ENCODE data around the gene SLC2A11. TPM values are rescaled to one million over a fixed set of nuclear protein-coding genes. Genes with fewer than 3 reads are reported as not detected.

SLC2A11 gene
- total RNA-seq, 2 experiments from 2014 or later: 9.9 to 11.5 TPM

DNA sequence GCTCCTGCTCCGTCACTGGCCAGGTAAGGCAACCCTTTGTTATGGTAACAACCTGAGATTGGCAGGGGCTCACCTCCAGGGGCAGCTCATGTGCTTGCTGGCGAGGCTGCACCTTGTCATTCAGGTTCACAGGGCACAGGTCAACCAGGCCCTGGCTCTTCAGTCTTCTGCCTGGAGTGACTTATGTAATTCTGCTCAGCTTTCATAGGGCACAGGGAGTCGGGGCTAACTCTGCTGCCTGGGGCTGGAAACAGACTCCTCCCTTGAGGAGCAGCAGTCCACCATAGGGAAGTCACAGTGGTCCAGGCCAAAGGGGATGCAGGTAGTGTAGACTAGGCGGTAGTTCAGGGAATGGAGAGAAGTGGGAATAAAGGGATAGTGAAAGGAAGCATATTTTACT lies 35.0 kb downstream of the SLC2A11 start:
- no peak overlapping the region for H3K27ac ChIP-seq (ENCODE audit: low read depth in 1 of 2, low read length in 2 of 2)
- peaks cover 29% of the 10 kb centered on the region for H3K4me1 Mint-ChIP-seq (ENCODE audit: low read depth)
- ChIA-PET CTCF (no interaction called here), POLR2A (interaction anchor here (0.7 to 3.3 kb wide), 3 partner anchors 20 to 142 kb away, joined by 3 to 89 read pairs (median 10); partner anchors contain the start of genes SLC2A11 and ZNF70)
- intact Hi-C loops (cut with DNase I, micrococcal nuclease): loop anchor here in 1 of 2 experiments (5.0 kb wide), 1 partner anchor 35 kb away; the partner anchor contains the start of gene SLC2A11
- DNase-seq (no peak), ATAC-seq (ENCODE audit: poor library complexity) (no peak)
- peaks cover 18% of the 10 kb centered on the region for H3K36me3 ChIP-seq (ENCODE audit: insufficient read depth, low read length)
- H3K27me3 Mint-ChIP-seq: no peaks in the 10 kb centered on the region
- H3K27ac Mint-ChIP-seq: peak overlapping the region; percentile 97
- H3K27me3 ChIP-seq (ENCODE audit: control insufficient read depth in 1 of 2, insufficient read depth in 2 of 2, low read length in 2 of 2): no peaks in the 10 kb centered on the region
- H3K4me3 ChIP-seq (ENCODE audit: low read length): no peak overlapping the region
- peak overlapping the region; percentile 95 for H3K4me3 Mint-ChIP-seq
- H3K9me3 Mint-ChIP-seq: no peaks in the 10 kb centered on the region
- peaks cover 30% of the 10 kb centered on the region for H3K4me1 ChIP-seq (ENCODE audit: insufficient read depth, low read length)
- no peaks in the 10 kb centered on the region for H3K9me3 ChIP-seq (ENCODE audit: control insufficient read depth in 1 of 2, insufficient read depth in 1 of 2, low read length in 2 of 2)
- no peak for TF ChIP-seq CTCF (IDR thresholded peaks at IDR 0.05)
- H3K36me3 Mint-ChIP-seq (ENCODE audit: low read depth): peaks cover 38% of the 10 kb centered on the region

GRCh38 chr22:23893121-23893944 lies 35.7 kb downstream of the SLC2A11 start:
- CTCF ChIA-PET: interaction anchor here (1.3 to 2.2 kb wide), 7 partner anchors 20 to 263 kb away, joined by 4 to 16 read pairs (median 9); partner anchors contain the start of genes CABIN1 and SLC2A11

More at GRCh38 chr22:23893121-23893944, 35.7 kb downstream of the SLC2A11 start:
- no peaks in the 10 kb centered on the region for H3K27me3 ChIP-seq (ENCODE audit: control insufficient read depth in 1 of 2, insufficient read depth in 2 of 2, low read length in 2 of 2)
- Mint-ChIP-seq H3K36me3 (ENCODE audit: low read depth) (peaks cover 38% of the 10 kb centered on the region), H3K27ac (peak overlapping the region; percentile 97), H3K9me3 (no peaks in the 10 kb centered on the region), H3K4me3 (peak overlapping the region; percentile 95), H3K27me3 (no peaks in the 10 kb centered on the region), H3K4me1 (ENCODE audit: low read depth) (peaks cover 29% of the 10 kb centered on the region)
- H3K4me3 ChIP-seq (ENCODE audit: low read length): peak overlapping the region; percentile 79
- peak overlapping the region; percentile 84 to 91 for H3K27ac ChIP-seq (ENCODE audit: low read depth in 1 of 2, low read length in 2 of 2)
- intact Hi-C loops (cut with DNase I, micrococcal nuclease): loop anchor here in 1 of 2 experiments (5.0 kb wide), 1 partner anchor 36 kb away; the partner anchor contains the start of gene SLC2A11
- H3K9me3 ChIP-seq (ENCODE audit: control insufficient read depth in 1 of 2, insufficient read depth in 1 of 2, low read length in 2 of 2): no peaks in the 10 kb centered on the region
- peaks cover 30% of the 10 kb centered on the region for H3K4me1 ChIP-seq (ENCODE audit: insufficient read depth, low read length)
- H3K36me3 ChIP-seq (ENCODE audit: insufficient read depth, low read length): peaks cover 18% of the 10 kb centered on the region
- TF ChIP-seq CTCF (IDR thresholded peaks at IDR 0.05): no peak
- DNase-seq (no peak), ATAC-seq (ENCODE audit: poor library complexity) (no peak)
- POLR2A ChIA-PET: interaction anchor here (1.0 to 3.3 kb wide), 16 partner anchors 10 to 534 kb away, joined by 3 to 89 read pairs (median 7); partner anchors contain the start of genes ADORA2A, MMP11, SLC2A11 and SMARCB1

All from CD4-positive, alpha-beta T cell (primary cell).